IMR-90 (cell line): ENCODE data around the gene MREG. TPM values are rescaled to one million over a fixed set of nuclear protein-coding genes. Genes with fewer than 3 reads are reported as not detected.

Experiments used
- ATAC-seq: fragments of 200-7000 bp; cut with Tn5 transposase; 2 replicates; pipeline ENCODE4 v1.9.1; 2020; ENCODE audit warnings: low read depth, mild to moderate bottlenecking, moderate library complexity
- BruUV-seq: library from RNA; stranded (reverse); fragments of 400-500 nt; replicated peaks from 2 replicates; lab custom pipeline; 2021; lab: Mats Ljungman, UMichigan
- CTCF ChIA-PET: fragments of 300-600 bp; formaldehyde crosslinking; extraction: SDS; loops from one replicate; lab custom pipeline; 2021; ENCODE audit warnings: antibody characterized with exemption; lab: Yijun Ruan, JAX
- POLR2A ChIA-PET: fragments of 300-600 bp; sonication (Branson Sonifier 250); formaldehyde crosslinking; loops from one replicate; lab custom pipeline; 2022; ENCODE audit warnings: antibody characterized with exemption; ENCODE audit not compliant: unreplicated experiment; lab: Charles Lee
- DNase-seq: peaks from one replicate; pipeline ENCODE4 v3.0.0; 2013
- H2AFZ ChIP-seq: replicated peaks from 2 replicates; pipeline ENCODE3; 2013; ENCODE audit warnings: low read length, mild to moderate bottlenecking; ENCODE audit not compliant: poor library complexity
- H2AK5ac ChIP-seq: 2 replicates; pipeline ENCODE4 v1.6.1; 2013; ENCODE audit warnings: low read depth, low read length, inconsistent platforms
- H2AK9ac ChIP-seq: replicated peaks from 2 replicates; pipeline ENCODE3; 2013; ENCODE audit warnings: mild to moderate bottlenecking, low read depth, low read length, moderate library complexity; ENCODE audit not compliant: poor library complexity
- H2BK120ac ChIP-seq: 2 replicates; pipeline ENCODE4 v1.6.1; 2013; ENCODE audit warnings: low read depth, low read length, inconsistent platforms
- H2BK15ac ChIP-seq: 3 replicates; pipeline ENCODE4 v1.6.1; 2013; ENCODE audit warnings: low read depth, low read length, inconsistent platforms
- H2BK20ac ChIP-seq: 2 replicates; pipeline ENCODE4 v1.6.1; 2013; ENCODE audit warnings: low read depth, mild to moderate bottlenecking, inconsistent platforms, low read length, moderate library complexity
- H2BK5ac ChIP-seq: 2 replicates; pipeline ENCODE4 v1.6.1; 2013; ENCODE audit warnings: mild to moderate bottlenecking, low read depth, low read length, inconsistent platforms; ENCODE audit not compliant: poor library complexity, severe bottlenecking
- H3K14ac ChIP-seq: replicated peaks from 2 replicates; pipeline ENCODE4 v1.6.1; 2013; ENCODE audit warnings: low read depth, low read length, inconsistent platforms
- H3K18ac ChIP-seq: 2 replicates; pipeline ENCODE4 v1.6.1; 2013; ENCODE audit warnings: low read depth, low read length, control low read depth
- H3K23ac ChIP-seq: 2 replicates; pipeline ENCODE4 v1.6.1; 2013; ENCODE audit warnings: low read depth, low read length, inconsistent platforms
- H3K27ac ChIP-seq: 2 replicates; pipeline ENCODE4 v1.5.1; 2013; ENCODE audit warnings: mild to moderate bottlenecking, control low read depth, low read length; ENCODE audit not compliant: insufficient read depth
- H3K27me3 ChIP-seq: 2 replicates; pipeline ENCODE4 v1.6.1; 2013; ENCODE audit warnings: low read length; ENCODE audit not compliant: control insufficient read depth, insufficient read depth
- H3K36me3 ChIP-seq: 2 replicates; pipeline ENCODE4 v1.6.1; 2013; ENCODE audit warnings: low read length, mixed read lengths; ENCODE audit not compliant: control insufficient read depth, insufficient read depth
- H3K4ac ChIP-seq: 2 replicates; pipeline ENCODE4 v1.6.1; 2013; ENCODE audit warnings: low read depth, low read length, inconsistent platforms
- H3K4me1 ChIP-seq: 2 replicates; pipeline ENCODE4 v1.6.1; 2013; ENCODE audit warnings: low read length, mixed read lengths; ENCODE audit not compliant: control insufficient read depth, insufficient read depth
- H3K4me2 ChIP-seq: 2 replicates; pipeline ENCODE4 v1.6.1; 2013; ENCODE audit warnings: low read depth, mild to moderate bottlenecking, control low read depth, low read length, moderate library complexity
- H3K4me3 ChIP-seq: 2 replicates; pipeline ENCODE4 v1.5.1; 2013; ENCODE audit warnings: low read depth, mild to moderate bottlenecking, control low read depth, low read length, moderate library complexity; ENCODE audit not compliant: insufficient read depth
- H3K56ac ChIP-seq: 2 replicates; pipeline ENCODE4 v1.6.1; 2013; ENCODE audit warnings: low read length, inconsistent platforms; ENCODE audit not compliant: insufficient read depth; ENCODE audit errors: extremely low read depth
- H3K79me1 ChIP-seq, 2 experiments: 2 replicates each; pipeline ENCODE4 v1.6.1; 2013; ENCODE audit warnings: low read length in 2 of 2, inconsistent platforms in 1 of 2, low read depth in 1 of 2
- H3K9ac ChIP-seq: 2 replicates; pipeline ENCODE4 v1.6.1; 2013; ENCODE audit warnings: low read depth, low read length, control low read depth
- H3K9me1 ChIP-seq: 2 replicates; pipeline ENCODE4 v1.6.1; 2013; ENCODE audit warnings: low read length, inconsistent platforms; ENCODE audit not compliant: insufficient read depth
- H3K9me3 ChIP-seq: 2 replicates; pipeline ENCODE4 v1.6.1; 2013; ENCODE audit warnings: low read length; ENCODE audit not compliant: control insufficient read depth, insufficient read depth
- H4K20me1 ChIP-seq: 2 replicates; pipeline ENCODE4 v1.6.1; 2013; ENCODE audit warnings: low read length, inconsistent platforms; ENCODE audit not compliant: insufficient read depth
- H4K5ac ChIP-seq: 2 replicates; pipeline ENCODE4 v1.6.1; 2013; ENCODE audit warnings: mild to moderate bottlenecking, low read depth, low read length, control low read depth
- H4K8ac ChIP-seq, 2 experiments: 2 replicates each; pipeline ENCODE4 v1.6.1; 2013; ENCODE audit warnings: low read depth in 2 of 2, low read length in 2 of 2, control low read depth in 1 of 2, inconsistent platforms in 1 of 2
- H4K91ac ChIP-seq: 2 replicates; pipeline ENCODE4 v1.6.1; 2013; ENCODE audit warnings: low read depth, low read length, inconsistent platforms; ENCODE audit not compliant: insufficient read depth
- POLR2A ChIP-seq: IDR thresholded peaks from 2 replicates; pipeline ENCODE4 v1.6.1; 2012; ENCODE audit warnings: mild to moderate bottlenecking, low read depth, low read length
- WGBS, 2 experiments: methylation state at CpG; one replicate each; pipeline versions ENCODE4 v1.1.5 to v1.1.7; 2013; ENCODE audit warnings: missing lambda C conversion rate in 2 of 2; ENCODE audit not compliant: insufficient read length in 1 of 2; ENCODE audit errors: extremely low coverage in 2 of 2; 5-methylcytosine and 5-hydroxymethylcytosine counted together
- dilution Hi-C: fragments of 300-500 bp; cut with HindIII; formaldehyde crosslinking; loops from one replicate; pipeline ENCODE4 v1.14.3; 2018; ENCODE audit warnings: low sequenced_read_pairs; ENCODE audit not compliant: unreplicated experiment
- in situ Hi-C: fragments of 300-500 bp; cut with MboI; formaldehyde crosslinking; loops from 3 replicates; pipeline ENCODE4 v1.14.3; 2019; ENCODE audit warnings: low sequenced_read_pairs, inconsistent platforms, mixed read lengths
- intact Hi-C: fragments of 100-400 bp; cut with micrococcal nuclease; formaldehyde crosslinking; loops from 2 replicates; pipeline ENCODE4 v1.10.0; 2022
- polyA plus RNA-seq, 3 experiments: library from polyadenylated mRNA; depleted of rRNA; stranded (reverse); fragments of >200 nt; gene quantifications; 2 replicates each; pipeline ENCODE4 v1.2.3, GENCODE V29; 2012; ENCODE audit warnings: low replicate concordance in 1 of 3
- total RNA-seq: library from RNA; depleted of rRNA; stranded (reverse); fragments of >200 nt; gene quantifications from 2 replicates; pipeline ENCODE4 v1.2.3, GENCODE V29; 2012

MREG gene
- total and polyA plus RNA-seq, 2 of the 4 experiments (the other 2 are of a cell fraction): 1.0 to 1.8 TPM

DNA sequence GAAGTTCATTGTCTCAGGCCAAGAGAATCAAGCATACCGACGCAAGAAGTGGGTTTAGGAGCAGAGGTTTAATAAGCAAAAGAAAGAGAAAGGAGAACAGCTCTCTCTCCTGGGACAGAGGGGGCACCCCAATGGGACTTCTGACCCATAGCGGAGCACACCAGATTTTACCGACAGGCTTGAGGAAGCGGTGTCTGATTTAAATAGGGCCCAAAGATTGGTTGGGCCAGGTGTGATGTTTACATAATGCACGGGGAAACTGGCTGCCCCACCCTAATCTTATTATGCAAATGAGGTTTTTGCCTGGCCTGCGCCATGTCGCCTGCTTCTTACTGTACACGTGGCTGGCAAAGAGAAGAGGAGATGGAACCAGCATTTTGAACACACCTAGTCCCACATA is 106.2 kb downstream of the MREG start:
- no peak overlapping the region for H4K8ac ChIP-seq
- in situ Hi-C loops: no loop called here

More for the DNA sequence above, 106.2 kb downstream of the MREG start:
- Histone ChIP-seq H3K9me1 (no peaks in the 10 kb centered on the region), H3K4me2 (no peak overlapping the region), H3K9me3 (no peaks in the 10 kb centered on the region), H3K27me3 (no peaks in the 10 kb centered on the region), H2AK9ac (no peak overlapping the region), H2BK20ac (no peak overlapping the region), H2BK15ac (no peak overlapping the region), H2BK120ac (no peak overlapping the region), H2BK5ac (no peak overlapping the region), H3K4me1 (peaks cover 3% of the 10 kb centered on the region), H2AFZ (no peak overlapping the region), H3K36me3 (no peaks in the 10 kb centered on the region), H3K23ac (no peak overlapping the region), H4K5ac (no peak overlapping the region), H3K79me1 (no peaks in the 10 kb centered on the region), H4K91ac (no peak overlapping the region), H3K4ac (no peak overlapping the region), H3K9ac (no peak overlapping the region), H3K14ac (no peak overlapping the region), H3K56ac (no peak overlapping the region), H3K27ac (no peak overlapping the region), H3K4me3 (no peak overlapping the region), H2AK5ac (no peak overlapping the region), H4K20me1 (no peaks in the 10 kb centered on the region), H3K18ac (no peak overlapping the region)
- intact Hi-C loops (no loop called here), dilution Hi-C loops (no loop called here)
- ChIA-PET POLR2A (no interaction called here), CTCF (no interaction called here)
- BruUV-seq: no TSS peak
- DNase-seq (no peak), ATAC-seq (no peak)
- WGBS, 2 experiments: 93% methylated on average over 5 of the region's 9 CpGs; no CpG with 5 or more reads in 1 of the 2 experiments
- TF ChIP-seq POLR2A: no peak
